ENCODE data around the gene MYO9B. TPM values are rescaled to one million over a fixed set of nuclear protein-coding genes. Genes with fewer than 3 reads are reported as not detected.

MYO9B gene
- total and polyA plus RNA-seq, 2 of the 13 experiments (the other 11 are each of a cell fraction or from before 2014, with no cell fraction given) = 18.0 to 18.3 TPM

GRCh38 chr19:17215127-17215971 is 139.8 kb downstream of the MYO9B start, which contains the start of gene USE1 (continued):
- TF ChIP-seq ZBTB8A (CRISPR knock-in tag; IDR thresholded peaks at IDR 0.05; ENCODE audit: borderline replicate concordance, low read depth) = no peak
- TF ChIP-seq KAT2B (IDR thresholded peaks at IDR 0.05; ENCODE audit: borderline replicate concordance, low read depth, low read length) = no peak
- peak; percentile 95 for TF ChIP-seq PCBP1 (IDR thresholded peaks at IDR 0.05; ENCODE audit: borderline replicate concordance, low read depth, low read length)
- TF ChIP-seq ZSCAN25 (CRISPR knock-in tag; IDR thresholded peaks at IDR 0.05) = peak; percentile 60; the same call in 1 of the 2 replicates
- peak in 1 of 2 experiments; percentile 92; a peak in 2 of 4 replicates for TF ChIP-seq KLF16 (CRISPR knock-in tag; IDR thresholded peaks at IDR 0.05)
- peak; percentile 29; the same call in 1 of the 2 replicates for TF ChIP-seq ZNF761 (CRISPR knock-in tag; conservative IDR thresholded peaks at IDR 0.05)
- peak; percentile 60; the same call in 1 of the 2 replicates for TF ChIP-seq TGIF2 (CRISPR knock-in tag; IDR thresholded peaks at IDR 0.05)
- peak; percentile 76 for TF ChIP-seq ZNF143 (CRISPR knock-in tag; IDR thresholded peaks at IDR 0.05)
- no peak for TF ChIP-seq ZNF260 (CRISPR knock-in tag; IDR thresholded peaks at IDR 0.05; ENCODE audit: borderline replicate concordance, low read depth)
- peak; percentile 92 for TF ChIP-seq GATAD1 (CRISPR knock-in tag; IDR thresholded peaks at IDR 0.05)
- no peak for TF ChIP-seq ISX (CRISPR knock-in tag; conservative IDR thresholded peaks at IDR 0.05)
- TF ChIP-seq SOX5 (CRISPR knock-in tag; IDR thresholded peaks at IDR 0.05; ENCODE audit: borderline replicate concordance) = no peak
- no peak for TF ChIP-seq ZMYM2 (CRISPR knock-in tag; IDR thresholded peaks at IDR 0.05)
- no peak for TF ChIP-seq ADNP (CRISPR knock-in tag; IDR thresholded peaks at IDR 0.05)
- TF ChIP-seq JUND (CRISPR knock-in tag; IDR thresholded peaks at IDR 0.05) = 0 out of 2 replicates have a peak, but pooled peaks have one; percentile 24
- TF ChIP-seq KMT2B (CRISPR knock-in tag; IDR thresholded peaks at IDR 0.05) = peak; percentile 82
- TF ChIP-seq SRY (CRISPR knock-in tag; IDR thresholded peaks at IDR 0.05) = peak; percentile 76; the same call in 1 of the 2 replicates
- TF ChIP-seq ARHGAP35 (CRISPR knock-in tag; IDR thresholded peaks at IDR 0.05; ENCODE audit: borderline replicate concordance) = no peak
- no peak for TF ChIP-seq ZNF577 (CRISPR knock-in tag; IDR thresholded peaks at IDR 0.05; ENCODE audit: borderline replicate concordance, low read depth)
- TF ChIP-seq ZSCAN12 (CRISPR knock-in tag; IDR thresholded peaks at IDR 0.05) = no peak
- peak; percentile 83 for TF ChIP-seq HMGXB3 (CRISPR knock-in tag; IDR thresholded peaks at IDR 0.05; ENCODE audit: borderline replicate concordance)
- peak; percentile 84 for TF ChIP-seq ZFX (CRISPR knock-in tag; IDR thresholded peaks at IDR 0.05; ENCODE audit: low read depth)
- no peak for TF ChIP-seq MAZ (IDR thresholded peaks at IDR 0.05; ENCODE audit: borderline replicate concordance, low read depth, low read length)
- peak; percentile 67 for TF ChIP-seq MAZ (CRISPR knock-in tag; IDR thresholded peaks at IDR 0.05; ENCODE audit: low read depth)
- no peak for TF ChIP-seq MEIS2 (CRISPR knock-in tag; IDR thresholded peaks at IDR 0.05)
- no peak for TF ChIP-seq ZNF432 (CRISPR knock-in tag; IDR thresholded peaks at IDR 0.05; ENCODE audit: borderline replicate concordance)
- 0 out of 2 replicates have a peak, but pooled peaks have one; percentile 30 for TF ChIP-seq ZNF501 (CRISPR knock-in tag; IDR thresholded peaks at IDR 0.05)
- TF ChIP-seq ZBTB21 (CRISPR knock-in tag; IDR thresholded peaks at IDR 0.05) = 0 out of 2 replicates have a peak, but pooled peaks have one; percentile 16
